H1 (cell line): ENCODE data around the gene EEF1AKMT1. TPM values are rescaled to one million over a fixed set of nuclear protein-coding genes. Genes with fewer than 3 reads are reported as not detected.

ENCODE experiments used
- CTCF ChIA-PET: fragments of 300-600 bp; sonication (Branson Sonifier 250); formaldehyde crosslinking; loops from one replicate; lab custom pipeline; 2021; ENCODE audit not compliant: partially characterized antibody; lab: Charles Lee
- POLR2A ChIA-PET: fragments of 300-600 bp; sonication (Branson Sonifier 250); formaldehyde crosslinking; loops from one replicate; lab custom pipeline; 2021; ENCODE audit warnings: inconsistent platforms; ENCODE audit not compliant: partially characterized antibody; lab: Charles Lee
- DNase-seq, 2 experiments: peaks; one replicate each; pipeline versions ENCODE4 v3.0.0 to v3.0.0-alpha.2; 2010 to 2022; ENCODE audit warnings: low spot score in 2 of 2, low read depth in 1 of 2, mixed read lengths in 1 of 2
- FAIRE-seq: peaks from 2 replicates; lab custom pipeline; 2011; peaks lifted over from hg19 to GRCh38; lab: Jason Lieb, UNC
- H2AFZ ChIP-seq: 2 replicates; pipeline ENCODE4 v1.8.1; 2012; ENCODE audit warnings: low read length, inconsistent platforms
- H2AK5ac ChIP-seq: 2 replicates; pipeline ENCODE4 v1.6.1; 2013; ENCODE audit warnings: low read depth, low read length
- H2BK120ac ChIP-seq: replicated peaks from 2 replicates; pipeline ENCODE3; 2013; ENCODE audit warnings: low read depth, low read length, inconsistent platforms
- H2BK12ac ChIP-seq: 2 replicates; pipeline ENCODE4 v1.6.1; 2013; ENCODE audit warnings: low read depth, low read length
- H2BK15ac ChIP-seq: 2 replicates; pipeline ENCODE4 v1.6.1; 2013; ENCODE audit warnings: low read length
- H2BK20ac ChIP-seq: 2 replicates; pipeline ENCODE4 v1.6.1; 2013; ENCODE audit warnings: low read length
- H2BK5ac ChIP-seq: 2 replicates; pipeline ENCODE4 v1.6.1; 2013; ENCODE audit warnings: low read depth, low read length
- H3K14ac ChIP-seq: 2 replicates; pipeline ENCODE4 v1.6.1; 2013; ENCODE audit warnings: inconsistent platforms; ENCODE audit not compliant: insufficient read length
- H3K18ac ChIP-seq: 2 replicates; pipeline ENCODE4 v1.6.1; 2013; ENCODE audit warnings: low read length; ENCODE audit errors: extremely low read depth
- H3K23ac ChIP-seq: 2 replicates; pipeline ENCODE4 v1.6.1; 2013; ENCODE audit warnings: inconsistent platforms; ENCODE audit not compliant: insufficient read length
- H3K23me2 ChIP-seq: 2 replicates; pipeline ENCODE4 v1.6.1; 2013; ENCODE audit warnings: low read depth, low read length
- H3K27ac ChIP-seq: 2 replicates; pipeline ENCODE4 v1.6.1; 2011; ENCODE audit warnings: low read depth, low read length, inconsistent platforms
- H3K27me3 ChIP-seq, 4 experiments: replicated peaks in 1 of 4; 1 replicate in 1 of 4; 2 replicates in 3 of 4; pipeline versions ENCODE4 v1.6.1 to v1.8.1; 2011 to 2013; ENCODE audit warnings: low read length in 3 of 4, mild to moderate bottlenecking in 3 of 4, inconsistent platforms in 2 of 4, mixed read lengths in 2 of 4, moderate library complexity in 1 of 4; ENCODE audit not compliant: control insufficient read depth in 3 of 4, insufficient read depth in 3 of 4; ENCODE audit errors: extremely low read depth in 1 of 4
- H3K36me3 ChIP-seq, 4 experiments: 2 replicates each; pipeline versions ENCODE4 v1.6.1 to v1.8.1; 2011 to 2013; ENCODE audit warnings: mild to moderate bottlenecking in 4 of 4, low read length in 3 of 4, moderate library complexity in 2 of 4, control low read depth in 1 of 4, inconsistent platforms in 1 of 4; ENCODE audit not compliant: insufficient read depth in 4 of 4, control insufficient read depth in 2 of 4
- H3K4ac ChIP-seq: replicated peaks from 2 replicates; pipeline ENCODE3; 2013; ENCODE audit warnings: low read length, low read depth, mixed read lengths, inconsistent platforms; ENCODE audit not compliant: insufficient read length
- H3K4me1 ChIP-seq, 4 experiments: replicated peaks in 1 of 4; 1 replicate in 1 of 4; 2 replicates in 3 of 4; pipeline versions ENCODE4 v1.6.1 to v1.8.1; 2011 to 2013; ENCODE audit warnings: low read length in 3 of 4, inconsistent platforms in 2 of 4, mixed read lengths in 1 of 4; ENCODE audit not compliant: insufficient read depth in 4 of 4, control insufficient read depth in 3 of 4
- H3K4me2 ChIP-seq, 2 experiments: 2 replicates each; pipeline versions ENCODE4 v1.6.1 to v1.8.1; 2011 to 2013; ENCODE audit warnings: low read depth in 2 of 2, low read length in 2 of 2, control low read depth in 1 of 2, inconsistent platforms in 1 of 2, mild to moderate bottlenecking in 1 of 2; ENCODE audit not compliant: insufficient read depth in 1 of 2
- H3K4me3 ChIP-seq, 4 experiments: fragments of 200-600, 300-600 bp in 1 of 4; sonication (generic), shearing (Covaris generic), sonication (Bioruptor Twin) in 1 of 4; 2 replicates each; pipeline versions ENCODE4 v1.5.1 to v1.8.1; 2011 to 2016; ENCODE audit warnings: low read length in 4 of 4, low read depth in 3 of 4, control low read depth in 2 of 4, inconsistent platforms in 2 of 4, mild to moderate bottlenecking in 2 of 4, mixed read lengths in 1 of 4, moderate library complexity in 1 of 4; ENCODE audit not compliant: insufficient read depth in 2 of 4; ENCODE audit errors: extremely low read depth in 1 of 4
- H3K56ac ChIP-seq: replicated peaks from 2 replicates; pipeline ENCODE3; 2013; ENCODE audit warnings: low read depth, mild to moderate bottlenecking, mixed read lengths, low read length, inconsistent platforms; ENCODE audit not compliant: insufficient read length
- H3K79me1 ChIP-seq: 2 replicates; pipeline ENCODE4 v1.6.1; 2013; ENCODE audit warnings: low read depth, low read length, control low read depth
- H3K79me2 ChIP-seq, 2 experiments: 2 replicates each; pipeline versions ENCODE4 v1.6.1 to v1.8.1; 2012 to 2013; ENCODE audit warnings: low read length in 2 of 2, mild to moderate bottlenecking in 2 of 2, inconsistent platforms in 1 of 2; ENCODE audit not compliant: insufficient read depth in 2 of 2, control insufficient read depth in 1 of 2
- H3K9ac ChIP-seq, 4 experiments: replicated peaks in 1 of 4; 1 replicate in 1 of 4; 2 replicates in 3 of 4; pipeline versions ENCODE4 v1.6.1 to v1.8.1; 2011 to 2013; ENCODE audit warnings: low read depth in 3 of 4, low read length in 3 of 4, control low read depth in 2 of 4, mild to moderate bottlenecking in 2 of 4, moderate library complexity in 2 of 4, inconsistent platforms in 1 of 4; ENCODE audit errors: extremely low read depth in 1 of 4
- H3K9me3 ChIP-seq, 2 experiments: 2 replicates each; pipeline versions ENCODE4 v1.6.1 to v1.8.1; 2012 to 2013; ENCODE audit warnings: mild to moderate bottlenecking in 2 of 2, moderate library complexity in 2 of 2, control low read depth in 1 of 2, inconsistent platforms in 1 of 2, low read depth in 1 of 2, low read length in 1 of 2, mixed read lengths in 1 of 2; ENCODE audit not compliant: insufficient read depth in 2 of 2
- H4K20me1 ChIP-seq, 2 experiments: replicated peaks in 1 of 2; 2 replicates each; pipeline versions ENCODE3 to v1.8.1; 2011 to 2013; ENCODE audit warnings: inconsistent platforms in 2 of 2, low read length in 2 of 2, mild to moderate bottlenecking in 1 of 2; ENCODE audit not compliant: insufficient read depth in 2 of 2, control insufficient read depth in 1 of 2
- H4K5ac ChIP-seq: 2 replicates; pipeline ENCODE4 v1.6.1; 2013; ENCODE audit warnings: low read length, low read depth, mixed read lengths, inconsistent platforms; ENCODE audit not compliant: insufficient read length
- H4K8ac ChIP-seq: 2 replicates; pipeline ENCODE4 v1.8.0; 2013; ENCODE audit warnings: mild to moderate bottlenecking, moderate library complexity, low read length, inconsistent platforms; ENCODE audit not compliant: insufficient read depth; ENCODE audit errors: extremely low read depth
- H4K91ac ChIP-seq: replicated peaks from 2 replicates; pipeline ENCODE3; 2013; ENCODE audit warnings: low read length, mixed read lengths, inconsistent platforms; ENCODE audit not compliant: insufficient read length
- ASH2L ChIP-seq: fragments of 200-600, 300-600 bp; sonication (generic); IDR thresholded peaks from one replicate; pipeline ENCODE4 v1.7.1; 2017; ENCODE audit warnings: low read length
- EP300 ChIP-seq, 2 experiments: IDR thresholded peaks; 1 replicate in 1 of 2; 2 replicates in 1 of 2; pipeline ENCODE4 v1.6.1; 2011 to 2012; ENCODE audit warnings: low read depth in 2 of 2, low read length in 2 of 2, mild to moderate bottlenecking in 2 of 2, borderline replicate concordance in 1 of 2, inconsistent platforms in 1 of 2, moderate library complexity in 1 of 2
- HDAC2 ChIP-seq, 2 experiments: fragments of 300-600 bp in 1 of 2; sonication (generic) in 1 of 2; IDR thresholded peaks; 2 replicates each; pipeline ENCODE4 v1.6.1; 2011 to 2012; ENCODE audit warnings: low read depth in 2 of 2, low read length in 2 of 2, mild to moderate bottlenecking in 2 of 2, moderate library complexity in 2 of 2, borderline replicate concordance in 1 of 2, inconsistent platforms in 1 of 2
- JUND ChIP-seq: IDR thresholded peaks from 2 replicates; pipeline ENCODE4 v1.6.1; 2011; ENCODE audit warnings: mild to moderate bottlenecking, improper control_type of control experiment, low read length
- NRF1 ChIP-seq: IDR thresholded peaks from 2 replicates; pipeline ENCODE4 v1.6.1; 2011; ENCODE audit warnings: mild to moderate bottlenecking, low read depth, low read length, improper control_type of control experiment
- POLR2AphosphoS5 ChIP-seq: IDR thresholded peaks from 2 replicates; pipeline ENCODE4 v1.6.1; 2011; ENCODE audit warnings: low read depth, low read length
- RBBP5 ChIP-seq: IDR thresholded peaks from 2 replicates; pipeline ENCODE4 v1.7.1; 2012; ENCODE audit warnings: low read depth, mild to moderate bottlenecking, inconsistent platforms, low read length, moderate library complexity, borderline replicate concordance
- RXRA ChIP-seq: IDR thresholded peaks from 2 replicates; pipeline ENCODE4 v1.6.1; 2011; ENCODE audit warnings: low read depth, mild to moderate bottlenecking, low read length, moderate library complexity; ENCODE audit not compliant: insufficient read depth
- TAF1 ChIP-seq: IDR thresholded peaks from 2 replicates; pipeline ENCODE4 v1.6.1; 2011; ENCODE audit warnings: mild to moderate bottlenecking, low read depth, low read length
- TAF7 ChIP-seq: optimal IDR thresholded peaks from 2 replicates; pipeline ENCODE3; 2011; ENCODE audit warnings: low read depth, mild to moderate bottlenecking, inconsistent platforms, low read length, moderate library complexity, borderline replicate concordance
- WGBS, 2 experiments: shearing (Covaris generic) in 1 of 2; methylation state at CpG; one replicate each; pipeline versions ENCODE4 v1.1.6 to v1.1.7; 2013 to 2015; ENCODE audit warnings: low lambda C conversion rate in 2 of 2, mixed read lengths in 2 of 2, inconsistent platforms in 1 of 2, low coverage in 1 of 2, missing lambda C conversion rate in 1 of 2; ENCODE audit not compliant: insufficient replicate concordance in 2 of 2, insufficient coverage in 1 of 2, insufficient read length in 1 of 2; ENCODE audit errors: extremely low coverage in 1 of 2, missing lambda C conversion rate in 1 of 2; 5-methylcytosine and 5-hydroxymethylcytosine counted together
- polyA plus RNA-seq, 7 experiments: library from polyadenylated mRNA; depleted of rRNA in 3 of 7; stranded (reverse) in 5 of 7; unstranded in 2 of 7; fragments of >200 nt in 5 of 7; fragments of 200-250 nt in 2 of 7; gene quantifications; 1 replicate in 5 of 7; 2 replicates in 1 of 7; 4 replicates in 1 of 7; pipeline versions ENCODE4 v1.2.1 to v1.2.3, GENCODE V29; 2011 to 2013; ENCODE audit warnings: missing spikeins in 2 of 7, mixed read lengths in 2 of 7
- total RNA-seq: library from RNA; stranded (reverse); fragmentation: NEBNext Ultra II Directional; extraction: Animal tissue kit (Norgen Biotek cat#: 25700); gene quantifications from 2 replicates; pipeline ENCODE4 v1.2.1, GENCODE V29; 2021
- TF ChIP-seq, protein P1 (sequence below): IDR thresholded peaks from 2 replicates; pipeline ENCODE4 v1.6.1; 2011; ENCODE audit warnings: low read depth, mild to moderate bottlenecking, low read length; ENCODE audit not compliant: insufficient read depth
- TF ChIP-seq, protein P2 (sequence below): IDR thresholded peaks from 2 replicates; pipeline ENCODE4 v1.6.1; 2011; ENCODE audit warnings: low read length, improper control_type of control experiment

The EEF1AKMT1 gene
- total and polyA plus RNA-seq, 2 of the 8 experiments (the other 6 are each of a cell fraction or from before 2014, with no cell fraction given): 3.1 to 4.1 TPM

DNA sequence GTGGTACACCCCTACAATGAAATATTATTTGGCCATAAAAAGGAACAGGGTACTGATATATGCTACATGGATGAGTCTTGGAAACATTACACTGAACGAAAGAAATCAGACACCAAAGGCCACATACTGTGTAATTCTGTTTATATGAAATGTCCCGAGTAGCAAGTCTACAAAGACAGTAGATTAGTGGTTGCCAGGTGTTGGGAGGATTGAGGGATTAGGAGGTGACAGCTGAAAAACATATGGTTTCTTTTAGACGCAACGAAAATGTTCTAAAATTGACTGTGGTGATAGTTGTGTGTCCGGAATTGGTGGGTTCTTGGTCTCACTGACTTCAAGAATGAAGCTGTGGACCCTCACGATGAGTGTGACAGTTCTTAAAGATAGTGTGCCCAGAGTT is 35.1 kb downstream of the EEF1AKMT1 start:
- Histone ChIP-seq H3K18ac (no peak overlapping the region), H4K20me1 (no peaks in the 10 kb centered on the region), H2BK120ac (no peak overlapping the region), H3K9me3 (peaks cover 4 to 8% of the 10 kb centered on the region in 2 experiments; a peak in 1 of 4 replicates), H3K4me2 (no peak overlapping the region), H3K4me1 (no peaks in the 10 kb centered on the region), H2BK12ac (no peak overlapping the region), H3K4ac (no peak overlapping the region), H3K23ac (no peak overlapping the region), H3K36me3 (peaks cover 0 to 5% (median 0%) of the 10 kb centered on the region in 4 experiments; a peak in 1 of 8 replicates), H2AK5ac (no peak overlapping the region), H3K79me2 (no peaks in the 10 kb centered on the region), H3K4me3 (no peak overlapping the region), H2BK15ac (no peak overlapping the region), H3K14ac (no peak overlapping the region), H2BK5ac (no peak overlapping the region), H3K27me3 (no peaks in the 10 kb centered on the region), H3K56ac (no peak overlapping the region), H3K9ac (no peak overlapping the region), H3K79me1 (no peaks in the 10 kb centered on the region), H3K27ac (no peak overlapping the region), H4K91ac (no peak overlapping the region), H4K8ac (no peak overlapping the region), H2BK20ac (no peak overlapping the region), H4K5ac (no peak overlapping the region), H2AFZ (no peak overlapping the region), H3K23me2 (no peaks in the 10 kb centered on the region)
- DNase-seq (no peak), FAIRE-seq (no peak)
- CTCF ChIA-PET: interaction anchor here (1.0 to 4.4 kb wide), 2 partner anchors 16 to 27 kb away, joined by 3 to 18 read pairs; no protein-coding TSS in a partner anchor
- POLR2A ChIA-PET: interaction anchor here (1.5 kb wide), 1 partner anchor 15 kb away, joined by 3 read pairs; no protein-coding TSS in a partner anchor
- 88% methylated on average over 6 of the region's 6 CpGs; no CpG with 5 or more reads in 1 of the 2 experiments for WGBS, 2 experiments
- TF ChIP-seq, protein P1, sequence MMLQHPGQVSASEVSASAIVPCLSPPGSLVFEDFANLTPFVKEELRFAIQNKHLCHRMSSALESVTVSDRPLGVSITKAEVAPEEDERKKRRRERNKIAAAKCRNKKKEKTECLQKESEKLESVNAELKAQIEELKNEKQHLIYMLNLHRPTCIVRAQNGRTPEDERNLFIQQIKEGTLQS: no peak
- TF ChIP-seq RBBP5 (no peak), NRF1 (no peak), HDAC2 (IDR thresholded peaks at IDR 0.05; ENCODE audit: borderline replicate concordance in 1 of 2, low read depth in 2 of 2, low read length in 2 of 2) (no peak), EP300 (IDR thresholded peaks at IDR 0.05; ENCODE audit: borderline replicate concordance in 1 of 2, low read depth in 2 of 2, low read length in 2 of 2) (no peak), TAF7 (no peak), RXRA (no peak), JUND (no peak), POLR2AphosphoS5 (no peak), TAF1 (no peak), ASH2L (no peak)
- TF ChIP-seq, protein P2, sequence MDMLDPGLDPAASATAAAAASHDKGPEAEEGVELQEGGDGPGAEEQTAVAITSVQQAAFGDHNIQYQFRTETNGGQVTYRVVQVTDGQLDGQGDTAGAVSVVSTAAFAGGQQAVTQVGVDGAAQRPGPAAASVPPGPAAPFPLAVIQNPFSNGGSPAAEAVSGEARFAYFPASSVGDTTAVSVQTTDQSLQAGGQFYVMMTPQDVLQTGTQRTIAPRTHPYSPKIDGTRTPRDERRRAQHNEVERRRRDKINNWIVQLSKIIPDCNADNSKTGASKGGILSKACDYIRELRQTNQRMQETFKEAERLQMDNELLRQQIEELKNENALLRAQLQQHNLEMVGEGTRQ: no peak
